ENCODE results near the gene NFIX. TPM values are rescaled to one million over a fixed set of nuclear protein-coding genes. Genes with fewer than 3 reads are reported as not detected.

NFIX gene
- total RNA-seq, 1 donor, result 114 TPM

GRCh38 chr19:13044231-13044836, 49.1 kb downstream of the NFIX start:
- Histone ChIP-seq H3K4me3 (ENCODE audit: insufficient read depth, low read length) (no peak overlapping the region), H3K4me2 (ENCODE audit: insufficient read depth, low read length) (peak overlapping the region; percentile 15), H2AFZ (ENCODE audit: low read length) (no peak overlapping the region), H3K9me3 (ENCODE audit: low read depth, low read length) (no peaks in the 10 kb centered on the region), H3K36me3 (ENCODE audit: insufficient read depth, low read length) (peaks cover 19% of the 10 kb centered on the region), H3K27ac (ENCODE audit: low read depth, low read length) (peak overlapping the region; percentile 24), H3K79me2 (ENCODE audit: insufficient read depth, low read length) (peaks cover 92% of the 10 kb centered on the region), H3K4me1 (ENCODE audit: insufficient read depth, low read length) (peaks cover 20% of the 10 kb centered on the region), H3K27me3 (ENCODE audit: insufficient read depth, low read length) (no peaks in the 10 kb centered on the region), H4K20me1 (ENCODE audit: insufficient read depth, low read length) (peaks cover 33% of the 10 kb centered on the region)
- TF ChIP-seq CTCF (IDR thresholded peaks at IDR 0.05; ENCODE audit: extremely low read depth, low read depth, low read length), result no peak
- peak; percentile 80 for DNase-seq (ENCODE audit: insufficient read length, low spot score, missing footprints)

GRCh38 chr19:13045812-13046211, 50.5 kb downstream of the NFIX start:
- Histone ChIP-seq H3K4me2 (ENCODE audit: insufficient read depth, low read length) (no peak overlapping the region), H3K27me3 (ENCODE audit: insufficient read depth, low read length) (no peaks in the 10 kb centered on the region), H3K4me3 (ENCODE audit: insufficient read depth, low read length) (no peak overlapping the region), H4K20me1 (ENCODE audit: insufficient read depth, low read length) (peaks cover 44% of the 10 kb centered on the region), H3K27ac (ENCODE audit: low read depth, low read length) (no peak overlapping the region), H3K9me3 (ENCODE audit: low read depth, low read length) (no peaks in the 10 kb centered on the region), H3K36me3 (ENCODE audit: insufficient read depth, low read length) (peaks cover 19% of the 10 kb centered on the region), H2AFZ (ENCODE audit: low read length) (no peak overlapping the region), H3K4me1 (ENCODE audit: insufficient read depth, low read length) (peaks cover 32% of the 10 kb centered on the region), H3K79me2 (ENCODE audit: insufficient read depth, low read length) (peaks cover 92% of the 10 kb centered on the region)
- no peak for DNase-seq (ENCODE audit: insufficient read length, low spot score, missing footprints)
- no peak for TF ChIP-seq CTCF (IDR thresholded peaks at IDR 0.05; ENCODE audit: extremely low read depth, low read depth, low read length)

DNA sequence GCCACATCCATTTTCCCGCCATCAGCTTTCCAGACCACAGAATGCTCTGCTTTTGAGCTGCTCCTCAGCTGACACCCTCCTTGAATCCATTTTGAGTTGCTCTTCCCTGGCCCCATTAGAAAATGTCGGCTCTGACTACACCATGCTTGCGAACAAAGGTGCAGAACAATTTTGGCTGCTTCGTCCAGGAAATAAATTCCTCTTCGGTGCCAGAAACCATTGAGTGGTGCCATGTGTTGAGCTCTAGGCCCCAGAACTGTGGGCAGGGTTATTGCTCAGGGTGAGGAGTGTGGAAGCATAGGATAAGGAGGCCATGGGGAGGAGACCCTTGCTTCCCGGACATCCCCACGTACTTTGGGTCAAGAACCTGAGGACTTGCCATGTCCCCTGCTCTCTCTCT, 52.1 kb downstream of the NFIX start:
- no peak overlapping the region for H2AFZ ChIP-seq (ENCODE audit: low read length)
- H4K20me1 ChIP-seq (ENCODE audit: insufficient read depth, low read length), result peaks cover 54% of the 10 kb centered on the region
- DNase-seq (ENCODE audit: insufficient read length, low spot score, missing footprints), result no peak
- H3K4me2 ChIP-seq (ENCODE audit: insufficient read depth, low read length), result no peak overlapping the region
- H3K4me1 ChIP-seq (ENCODE audit: insufficient read depth, low read length), result peaks cover 45% of the 10 kb centered on the region
- H3K9me3 ChIP-seq (ENCODE audit: low read depth, low read length), result no peaks in the 10 kb centered on the region
- peaks cover 23% of the 10 kb centered on the region for H3K36me3 ChIP-seq (ENCODE audit: insufficient read depth, low read length)
- no peak overlapping the region for H3K27ac ChIP-seq (ENCODE audit: low read depth, low read length)
- H3K27me3 ChIP-seq (ENCODE audit: insufficient read depth, low read length), result no peaks in the 10 kb centered on the region
- no peak overlapping the region for H3K4me3 ChIP-seq (ENCODE audit: insufficient read depth, low read length)
- H3K79me2 ChIP-seq (ENCODE audit: insufficient read depth, low read length), result peaks cover 97% of the 10 kb centered on the region
- TF ChIP-seq CTCF (IDR thresholded peaks at IDR 0.05; ENCODE audit: extremely low read depth, low read depth, low read length), result no peak

DNA sequence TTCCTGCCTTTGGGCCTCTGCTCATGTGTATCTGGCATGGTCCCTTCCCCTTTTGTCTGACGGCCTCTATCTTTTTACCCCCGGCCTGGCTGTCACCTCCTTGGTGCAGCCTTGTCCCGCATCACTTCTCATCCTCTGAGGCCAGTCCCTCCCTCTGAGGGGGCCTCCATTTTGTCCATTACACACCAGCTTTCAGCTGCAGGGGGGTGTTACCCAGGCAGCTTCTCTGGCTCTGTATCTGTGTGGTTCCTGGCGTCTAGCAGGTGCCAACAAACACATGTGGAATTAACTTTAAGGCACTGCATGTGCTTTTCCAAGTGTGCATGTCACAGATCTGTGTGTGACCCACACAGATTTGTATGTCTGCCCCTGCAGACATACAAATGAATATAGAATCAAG, 55.0 kb downstream of the NFIX start:
- Histone ChIP-seq H3K27ac (ENCODE audit: low read depth, low read length) (no peak overlapping the region), H3K79me2 (ENCODE audit: insufficient read depth, low read length) (peaks cover 90% of the 10 kb centered on the region), H3K36me3 (ENCODE audit: insufficient read depth, low read length) (peaks cover 23% of the 10 kb centered on the region), H4K20me1 (ENCODE audit: insufficient read depth, low read length) (peaks cover 37% of the 10 kb centered on the region), H3K27me3 (ENCODE audit: insufficient read depth, low read length) (no peaks in the 10 kb centered on the region), H3K4me3 (ENCODE audit: insufficient read depth, low read length) (no peak overlapping the region), H3K9me3 (ENCODE audit: low read depth, low read length) (no peaks in the 10 kb centered on the region), H2AFZ (ENCODE audit: low read length) (no peak overlapping the region), H3K4me1 (ENCODE audit: insufficient read depth, low read length) (peaks cover 55% of the 10 kb centered on the region), H3K4me2 (ENCODE audit: insufficient read depth, low read length) (no peak overlapping the region)
- no peak for TF ChIP-seq CTCF (IDR thresholded peaks at IDR 0.05; ENCODE audit: extremely low read depth, low read depth, low read length)
- peak; percentile 54 for DNase-seq (ENCODE audit: insufficient read length, low spot score, missing footprints)
